A549 (cell line): ENCODE results near the gene PARD3B. TPM values are rescaled to one million over a fixed set of nuclear protein-coding genes. Genes with fewer than 3 reads are reported as not detected.

ENCODE experiments used
- ATAC-seq, 2 experiments: fragments of 200-7000 bp in 1 of 2; fragments of >200 bp in 1 of 2; cut with Nextera tagmentation in 1 of 2; cut with Tn5 transposase in 1 of 2; 3 replicates each; pipeline versions ENCODE4 v1.8.0 to v1.9.1; 2018 to 2020; ENCODE audit warnings: mild to moderate bottlenecking in 1 of 2, moderate library complexity in 1 of 2
- CTCF ChIA-PET: fragments of 300-600 bp; sonication (Branson Sonifier 250); formaldehyde crosslinking; extraction: SDS; loops from one replicate; lab custom pipeline; 2021; ENCODE audit warnings: antibody characterized with exemption, inconsistent platforms; lab: Yijun Ruan, JAX
- POLR2A ChIA-PET: fragments of 350-600 bp; formaldehyde crosslinking; extraction: SDS; loops from one replicate; lab custom pipeline; 2021; ENCODE audit warnings: antibody characterized with exemption, inconsistent platforms; lab: Yijun Ruan, JAX
- DNase-seq, 2 experiments: peaks; one replicate each; pipeline versions ENCODE4 v3.0.0 to v3.0.0-alpha.2; 2011 to 2016; ENCODE audit warnings: low read depth in 1 of 2, low spot score in 1 of 2
- FAIRE-seq: peaks from 2 replicates; lab custom pipeline; 2011; peaks lifted over from hg19 to GRCh38; lab: Jason Lieb, UNC
- H3K27ac ChIP-seq, 2 experiments: fragments of >200 bp; sonication (Bioruptor Twin); formaldehyde crosslinking; 3 replicates each; pipeline ENCODE4 v1.5.1; 2016 to 2017
- H3K4me1 ChIP-seq: fragments of >200 bp; sonication (Bioruptor Twin); formaldehyde crosslinking; 3 replicates; pipeline ENCODE4 v1.6.1; 2016
- H3K4me2 ChIP-seq: fragments of >200 bp; sonication (Bioruptor Twin); formaldehyde crosslinking; 3 replicates; pipeline ENCODE4 v1.6.1; 2016
- H3K4me3 ChIP-seq: fragments of >200 bp; sonication (Bioruptor Twin); formaldehyde crosslinking; 3 replicates; pipeline ENCODE4 v1.5.1; 2016
- H3K9me3 ChIP-seq: fragments of >200 bp; sonication (Bioruptor Twin); formaldehyde crosslinking; 3 replicates; pipeline ENCODE4 v1.6.1; 2016
- BCL3 ChIP-seq: fragments of >200 bp; sonication (Bioruptor Twin); formaldehyde crosslinking; IDR thresholded peaks from 3 replicates; pipeline ENCODE4 v1.6.1; 2016
- BHLHE40 ChIP-seq: IDR thresholded peaks from 2 replicates; pipeline ENCODE4 v1.6.1; 2012; ENCODE audit warnings: low read depth, low read length, inconsistent platforms
- CBX2 ChIP-seq: fragments of 200-600 bp; sonication (generic); IDR thresholded peaks from 2 replicates; pipeline ENCODE4 v1.6.1; 2016; ENCODE audit warnings: low read depth, mild to moderate bottlenecking, borderline replicate concordance
- CBX8 ChIP-seq: fragments of 200-600 bp; sonication (generic); IDR thresholded peaks from 2 replicates; pipeline ENCODE4 v1.6.1; 2016
- CHD2 ChIP-seq: fragments of 150-350 bp; IDR thresholded peaks from 2 replicates; pipeline ENCODE4 v1.6.1; 2014; ENCODE audit warnings: low read length; ENCODE audit not compliant: partially characterized antibody
- CTCF ChIP-seq: fragments of >200 bp; sonication (Bioruptor Twin); formaldehyde crosslinking; IDR thresholded peaks from 3 replicates; pipeline ENCODE4 v1.5.1; 2016
- FOXS1 ChIP-seq: fragments of 250-450 bp; sonication (Bioruptor Pico); IDR thresholded peaks from 2 replicates; pipeline ENCODE4 v1.5.0; 2020; ENCODE audit warnings: mild to moderate bottlenecking, moderate library complexity
- GATA3 ChIP-seq: IDR thresholded peaks from 2 replicates; pipeline ENCODE4 v1.6.1; 2012; ENCODE audit warnings: borderline replicate concordance
- HDAC2 ChIP-seq: fragments of 200-600 bp; sonication (generic); IDR thresholded peaks from 2 replicates; pipeline ENCODE4 v1.6.1; 2016
- HOXA7 ChIP-seq: fragments of 250-450 bp; sonication (Bioruptor Pico); IDR thresholded peaks from 2 replicates; pipeline ENCODE4 v1.5.0; 2020; ENCODE audit warnings: mild to moderate bottlenecking, moderate library complexity
- HOXB5 ChIP-seq: fragments of 250-450 bp; sonication (Bioruptor Pico); IDR thresholded peaks from 2 replicates; pipeline ENCODE4 v1.5.0; 2020; ENCODE audit warnings: mild to moderate bottlenecking, moderate library complexity
- JUNB ChIP-seq: fragments of >200 bp; sonication (Bioruptor Twin); formaldehyde crosslinking; IDR thresholded peaks from 2 replicates; pipeline ENCODE4 v1.6.1; 2016
- KDM1A ChIP-seq: fragments of 200-600 bp; sonication (generic); IDR thresholded peaks from 2 replicates; pipeline ENCODE4 v1.6.1; 2016; ENCODE audit warnings: low read depth, mild to moderate bottlenecking
- KDM5A ChIP-seq: fragments of 200-600 bp; sonication (generic); IDR thresholded peaks from 2 replicates; pipeline ENCODE4 v1.6.1; 2016; ENCODE audit warnings: antibody characterized with exemption, mild to moderate bottlenecking
- MAFK ChIP-seq: fragments of 450-650 bp; IDR thresholded peaks from 2 replicates; pipeline ENCODE4 v1.6.1; 2014; ENCODE audit not compliant: partially characterized antibody
- MAZ ChIP-seq: fragments of 150-350 bp; IDR thresholded peaks from 2 replicates; pipeline ENCODE4 v1.6.1; 2014; ENCODE audit warnings: antibody characterized with exemption, low read depth, low read length, borderline replicate concordance
- MYC ChIP-seq: IDR thresholded peaks from 2 replicates; pipeline ENCODE4 v1.6.1; 2012; ENCODE audit warnings: mild to moderate bottlenecking, inconsistent platforms, low read length, improper control_type of control experiment, borderline replicate concordance
- NPAS2 ChIP-seq: fragments of 250-450 bp; sonication (Bioruptor Pico); IDR thresholded peaks from 2 replicates; pipeline ENCODE4 v1.8.0; 2022; ENCODE audit warnings: mild to moderate bottlenecking, moderate library complexity, borderline replicate concordance
- PBX3 ChIP-seq: IDR thresholded peaks from 2 replicates; pipeline ENCODE4 v1.6.1; 2012
- POLR2A ChIP-seq: IDR thresholded peaks from 2 replicates; pipeline ENCODE4 v1.6.1; 2012; ENCODE audit warnings: mild to moderate bottlenecking, low read length
- POLR2AphosphoS2 ChIP-seq: conservative IDR thresholded peaks from 2 replicates; pipeline ENCODE4 v1.6.1; 2012; ENCODE audit warnings: low read length, improper control_type of control experiment, inconsistent platforms
- RAD21 ChIP-seq, 2 experiments: fragments of >200 bp in 1 of 2; sonication (Bioruptor Twin) in 1 of 2; formaldehyde crosslinking in 1 of 2; IDR thresholded peaks in 1 of 2; conservative IDR thresholded peaks in 1 of 2; 2 replicates in 1 of 2; 3 replicates in 1 of 2; pipeline ENCODE4 v1.6.1; 2012 to 2018; ENCODE audit warnings: inconsistent platforms in 1 of 2
- RCOR1 ChIP-seq: fragments of 150-350 bp; IDR thresholded peaks from 2 replicates; pipeline ENCODE4 v1.6.1; 2014; ENCODE audit warnings: antibody characterized with exemption, low read length, low read depth
- RFX5 ChIP-seq: fragments of 450-650 bp; IDR thresholded peaks from 2 replicates; pipeline ENCODE4 v1.7.1; 2014; ENCODE audit warnings: antibody characterized with exemption, mild to moderate bottlenecking, moderate library complexity
- TFCP2L1 ChIP-seq: fragments of 250-450 bp; sonication (Bioruptor Pico); IDR thresholded peaks from 2 replicates; pipeline ENCODE4 v1.5.0; 2021; ENCODE audit warnings: mild to moderate bottlenecking
- ZC3H11A ChIP-seq: fragments of 450-650 bp; IDR thresholded peaks from 2 replicates; pipeline ENCODE4 v1.6.1; 2014; ENCODE audit warnings: antibody characterized with exemption, mild to moderate bottlenecking
- ZFP36 ChIP-seq: fragments of 450-650 bp; IDR thresholded peaks from 2 replicates; pipeline ENCODE4 v1.6.1; 2014; ENCODE audit warnings: borderline replicate concordance; ENCODE audit not compliant: partially characterized antibody
- ZSCAN20 ChIP-seq: fragments of 250-450 bp; sonication (Bioruptor Pico); IDR thresholded peaks from 2 replicates; pipeline ENCODE4 v1.8.0; 2022; ENCODE audit warnings: mild to moderate bottlenecking, moderate library complexity
- WGBS: methylation state at CpG from one replicate; pipeline ENCODE4 v1.1.6; 2017; ENCODE audit errors: missing lambda C conversion rate; 5-methylcytosine and 5-hydroxymethylcytosine counted together
- polyA plus RNA-seq, 4 experiments: library from polyadenylated mRNA; depleted of rRNA in 3 of 4; stranded (reverse); fragments of >200 nt; fragmentation: RNase III in 1 of 4; extraction: RNeasy Plus Mini Kit Qiagen cat#74134 plus additional on column Dnase treatment in 1 of 4; gene quantifications; 2 replicates in 3 of 4; 3 replicates in 1 of 4; pipeline ENCODE4 v1.2.3, GENCODE V29; 2011 to 2017

PARD3B gene
- polyA plus RNA-seq, 2 of the 4 experiments (the other 2 are of a cell fraction): 1.2 to 2.4 TPM

- FAIRE-seq (no peak), ATAC-seq (no peak), DNase-seq (no peak)
- Histone ChIP-seq H3K4me2 (no peak overlapping the region), H3K4me3 (no peak overlapping the region), H3K9me3 (no peaks in the 10 kb centered on the region), H3K4me1 (no peaks in the 10 kb centered on the region), H3K27ac (no peak overlapping the region)
- ChIA-PET CTCF (interaction anchor here (1.0 kb wide), 1 partner anchor 791 kb away, joined by 3 read pairs; no protein-coding TSS in a partner anchor), POLR2A (no interaction called here)
- TF ChIP-seq POLR2AphosphoS2 (no peak), RCOR1 (no peak), PBX3 (no peak), ZFP36 (no peak), ZSCAN20 (CRISPR knock-in tag) (no peak), MAFK (no peak), RFX5 (no peak), MAZ (no peak), KDM5A (no peak), FOXS1 (CRISPR knock-in tag) (no peak), CBX2 (no peak), BHLHE40 (no peak), HDAC2 (no peak), ZC3H11A (no peak), HOXA7 (CRISPR knock-in tag) (no peak), NPAS2 (no peak), CBX8 (no peak), JUNB (no peak), POLR2A (no peak), CHD2 (no peak)
Measured at GRCh38 chr2:204888222-204888621, 342.9 kb downstream of the PARD3B start.

- Histone ChIP-seq H3K4me3 (no peak overlapping the region), H3K4me1 (no peaks in the 10 kb centered on the region), H3K9me3 (no peaks in the 10 kb centered on the region), H3K4me2 (no peak overlapping the region)
- DNase-seq (no peak), ATAC-seq (no peak), FAIRE-seq (no peak)
- WGBS: 52% methylated on average over 2 of the region's 2 CpGs
- POLR2A ChIA-PET: no interaction called here
- TF ChIP-seq CTCF: no peak
- TF ChIP-seq MYC: no peak
- no peak for TF ChIP-seq NPAS2
- TF ChIP-seq HOXB5 (CRISPR knock-in tag): no peak
- TF ChIP-seq RCOR1: no peak
- TF ChIP-seq BCL3: no peak
- TF ChIP-seq RAD21 (conservative IDR thresholded peaks at IDR 0.05 in 1 of 2, IDR thresholded peaks at IDR 0.05 in 1 of 2): no peak
- TF ChIP-seq GATA3: no peak
- no peak for TF ChIP-seq TFCP2L1
- no peak for TF ChIP-seq KDM1A
- TF ChIP-seq, all 56 proteins: peak for 0
- no peak overlapping the region for H3K27ac ChIP-seq
- CTCF ChIA-PET: no interaction called here
Measured at GRCh38 chr2:204890680-204891079, 345.4 kb downstream of the PARD3B start.
